ENCODE data around the gene ST6GALNAC3.
A peak's percentile ranks its signal among the peaks of the same experiment; 100 is the strongest.

Gene ST6GALNAC3

DNA sequence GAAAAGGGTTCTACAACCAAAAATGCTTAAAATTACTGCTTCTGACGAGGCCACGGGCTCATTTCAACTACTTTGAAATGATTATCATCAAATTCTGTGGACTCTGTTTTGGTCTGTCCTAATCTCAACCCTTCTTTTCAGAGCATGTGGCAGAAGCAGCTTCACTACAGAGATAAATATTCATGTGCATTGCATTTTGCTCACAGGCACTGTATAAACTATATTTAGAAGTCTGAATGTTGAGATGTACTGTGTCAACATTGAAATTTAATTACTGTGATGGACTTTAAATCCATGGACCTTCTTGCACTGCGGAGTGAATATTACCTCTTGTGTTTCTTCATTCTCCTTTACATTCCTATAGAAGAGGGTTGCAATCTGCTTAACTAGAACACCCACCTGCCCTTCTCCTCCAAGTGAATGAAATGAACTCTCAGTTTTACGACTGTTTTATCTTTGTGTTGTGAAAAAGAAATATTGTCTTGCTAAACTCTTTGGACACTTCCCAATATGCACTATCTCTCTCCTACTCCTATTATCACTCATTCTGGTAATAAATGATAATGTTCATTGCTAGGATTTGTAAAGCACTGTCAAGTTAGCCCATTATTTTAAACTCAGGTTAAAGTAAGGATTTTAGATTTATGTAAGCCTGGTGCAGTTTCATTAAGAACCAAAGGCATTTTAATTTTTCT, 511.6 kb downstream of the ST6GALNAC3 start:
- TF ChIP-seq GATA3 (IDR thresholded peaks at IDR 0.05; ENCODE audit: low read depth, low read length) = peak; percentile 33; the same call in 1 of the 2 replicates
- TF ChIP-seq GATA2 (IDR thresholded peaks at IDR 0.05; ENCODE audit: low read depth, low read length) = peak; percentile 36; the same call in 1 of the 2 replicates

DNA sequence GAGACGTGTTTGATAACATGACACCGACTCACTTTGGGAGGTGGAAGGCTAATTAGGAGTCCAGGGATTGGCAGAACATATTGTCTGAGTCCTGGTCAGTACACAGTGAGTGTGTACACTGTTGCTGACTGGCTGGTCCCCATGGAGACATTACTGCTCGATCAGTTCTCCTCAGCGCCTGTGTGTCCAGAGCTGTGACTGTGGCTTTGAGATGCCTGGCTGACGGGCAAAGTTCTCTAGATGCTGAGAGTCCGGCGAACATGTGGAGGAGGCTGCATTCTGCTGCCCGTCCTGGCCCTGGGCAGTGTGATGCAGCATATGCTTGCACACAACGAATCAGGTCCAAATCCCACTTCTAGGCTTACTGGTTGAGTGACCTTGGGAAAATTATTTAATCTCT, 512.7 kb downstream of the ST6GALNAC3 start:
- no peak for TF ChIP-seq GATA2 (IDR thresholded peaks at IDR 0.05; ENCODE audit: low read depth, low read length)
- no peak for TF ChIP-seq GATA3 (IDR thresholded peaks at IDR 0.05; ENCODE audit: low read depth, low read length)

DNA sequence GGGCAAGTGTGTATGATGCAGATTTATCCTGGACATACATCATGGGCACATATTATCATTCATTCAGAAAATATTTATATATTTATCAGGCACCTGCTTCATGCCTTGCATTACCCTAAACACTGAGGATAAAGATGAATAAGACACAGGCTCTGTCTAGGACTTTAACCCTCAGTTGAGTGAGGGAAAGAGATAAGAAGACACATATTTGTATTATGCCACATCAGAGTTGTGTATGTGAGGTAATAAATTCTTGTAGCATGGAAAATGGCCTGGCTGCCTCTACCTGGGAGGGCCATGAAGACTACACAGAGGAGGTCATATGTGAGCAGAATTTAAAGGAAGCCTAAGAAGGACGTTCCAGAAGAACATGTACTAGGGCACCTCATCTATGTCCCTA, 516.9 kb downstream of the ST6GALNAC3 start:
- no peak for TF ChIP-seq GATA3 (IDR thresholded peaks at IDR 0.05; ENCODE audit: low read depth, low read length)
- TF ChIP-seq GATA2 (IDR thresholded peaks at IDR 0.05; ENCODE audit: low read depth, low read length) = no peak

DNA sequence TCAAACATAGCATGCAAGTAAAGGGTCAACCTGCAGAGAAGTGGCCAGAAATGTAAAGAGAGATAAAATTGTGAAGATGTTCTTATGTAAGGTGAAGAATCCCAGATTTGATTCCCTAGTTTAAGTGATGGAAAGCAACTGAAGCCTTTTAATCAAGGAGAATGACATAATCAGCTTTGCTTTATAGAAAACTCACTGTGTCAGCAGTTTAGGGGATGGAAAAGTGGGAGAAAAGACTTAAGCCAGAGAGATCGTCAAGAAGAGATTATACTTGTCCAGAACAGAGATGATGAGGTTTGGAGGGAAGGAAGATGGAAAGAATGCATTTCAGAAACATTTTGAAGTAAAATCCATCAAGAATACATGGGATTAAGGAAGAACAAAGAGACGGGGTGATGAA, 517.4 kb downstream of the ST6GALNAC3 start:
- TF ChIP-seq GATA3 (IDR thresholded peaks at IDR 0.05; ENCODE audit: low read depth, low read length) (no peak), GATA2 (IDR thresholded peaks at IDR 0.05; ENCODE audit: low read depth, low read length) (no peak)

DNA sequence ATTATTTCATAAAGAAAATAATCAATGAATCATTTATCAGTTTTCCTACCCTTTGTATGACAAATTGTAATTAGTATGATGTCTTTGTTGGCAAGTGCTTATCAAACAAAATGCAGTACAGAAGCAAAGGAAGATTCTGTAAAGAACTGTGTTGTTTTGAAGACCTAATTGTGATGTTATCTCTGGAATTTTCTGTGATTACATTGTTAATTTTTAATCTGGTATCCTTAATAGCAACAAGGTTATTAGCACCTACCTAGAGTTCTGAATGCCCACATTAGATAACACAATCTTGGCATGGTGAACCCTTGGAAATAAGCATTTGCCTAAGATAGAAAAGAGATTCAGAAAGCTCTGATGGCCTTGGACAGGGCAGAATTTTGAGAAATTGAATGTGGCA, 518.6 kb downstream of the ST6GALNAC3 start:
- TF ChIP-seq GATA3 (IDR thresholded peaks at IDR 0.05; ENCODE audit: low read depth, low read length) (no peak), GATA2 (IDR thresholded peaks at IDR 0.05; ENCODE audit: low read depth, low read length) (no peak)

DNA sequence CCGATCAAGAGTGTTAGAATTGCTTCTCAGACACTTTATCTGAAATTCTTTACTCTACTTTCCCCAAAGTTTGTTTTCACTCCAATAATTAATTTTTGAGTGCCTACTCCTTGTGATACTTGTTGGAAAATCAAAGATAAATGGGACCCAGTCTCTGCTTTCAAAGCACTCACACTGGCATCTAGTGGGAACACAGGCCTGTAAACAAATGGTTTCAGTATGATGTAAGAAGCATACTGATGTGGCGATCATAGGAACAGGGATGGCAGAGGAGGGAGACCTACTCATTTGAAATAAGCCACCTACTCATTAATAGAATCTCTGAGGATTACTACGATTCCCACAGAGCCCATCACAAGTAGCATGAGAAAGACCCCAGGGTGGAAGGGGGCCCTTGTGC, 519.1 kb downstream of the ST6GALNAC3 start:
- TF ChIP-seq GATA2 (IDR thresholded peaks at IDR 0.05; ENCODE audit: low read depth, low read length) (no peak), GATA3 (IDR thresholded peaks at IDR 0.05; ENCODE audit: low read depth, low read length) (no peak)

DNA sequence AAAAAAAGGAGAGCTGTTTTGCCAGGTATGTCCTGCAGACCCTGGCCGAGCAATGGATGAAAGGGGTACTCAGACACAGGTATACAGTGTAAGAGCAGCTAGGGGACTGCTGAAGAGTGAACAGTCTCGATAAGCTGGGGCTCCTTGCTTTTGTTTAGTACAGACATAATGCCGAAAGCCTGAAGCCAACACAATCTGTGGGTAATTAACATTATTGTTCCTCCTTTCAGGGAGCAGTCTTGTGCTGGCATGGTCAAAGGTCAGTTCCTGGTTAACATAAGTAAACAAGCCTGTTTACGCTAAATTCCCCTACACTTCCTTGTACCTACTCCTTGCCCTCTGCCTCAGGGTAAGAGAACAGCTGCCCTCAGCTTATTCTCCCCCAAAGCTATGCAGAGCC, 520.5 kb downstream of the ST6GALNAC3 start:
- TF ChIP-seq GATA2 (IDR thresholded peaks at IDR 0.05; ENCODE audit: low read depth, low read length) (no peak), GATA3 (IDR thresholded peaks at IDR 0.05; ENCODE audit: low read depth, low read length) (no peak)

DNA sequence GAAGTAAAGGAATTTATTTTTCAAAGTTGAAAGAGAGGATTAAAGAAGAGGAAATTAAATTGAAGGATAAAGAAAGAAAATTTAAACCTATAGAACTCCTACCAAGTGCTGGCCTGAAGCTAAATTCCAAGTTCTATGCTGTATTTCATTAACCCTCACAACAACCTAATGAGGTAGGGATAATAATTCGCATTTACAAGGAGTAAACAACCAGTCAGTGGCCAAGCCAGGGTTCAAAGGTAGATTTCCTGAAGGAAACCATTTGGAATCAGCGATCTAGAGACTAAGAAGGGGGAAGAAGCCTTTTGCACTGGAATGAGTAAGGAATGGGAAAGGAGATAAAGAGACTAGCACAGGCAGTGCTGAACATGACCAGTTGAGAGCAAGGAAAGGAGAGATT, 526.9 kb downstream of the ST6GALNAC3 start:
- no peak for TF ChIP-seq GATA2 (IDR thresholded peaks at IDR 0.05; ENCODE audit: low read depth, low read length)
- TF ChIP-seq GATA3 (IDR thresholded peaks at IDR 0.05; ENCODE audit: low read depth, low read length) = no peak

DNA sequence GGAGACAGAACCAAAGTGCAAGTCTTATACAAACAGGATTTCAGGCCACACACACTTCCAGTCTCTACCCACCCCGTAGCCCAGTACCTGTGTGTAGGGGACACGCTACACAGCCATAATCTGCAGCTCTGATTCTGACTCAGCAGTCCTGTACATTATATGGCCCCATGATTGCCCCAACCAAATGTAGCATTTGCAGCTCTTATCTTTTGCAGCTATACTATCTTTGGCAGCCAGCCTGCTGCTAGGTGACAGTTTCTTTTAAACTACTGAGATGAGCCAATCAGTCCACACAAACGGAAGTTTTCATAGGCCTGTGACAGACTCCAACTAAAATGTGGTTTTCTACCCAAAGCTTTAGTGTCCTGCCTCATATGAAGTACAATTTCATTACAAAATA, 533.2 kb downstream of the ST6GALNAC3 start:
- TF ChIP-seq GATA3 (IDR thresholded peaks at IDR 0.05; ENCODE audit: low read depth, low read length) (no peak), GATA2 (IDR thresholded peaks at IDR 0.05; ENCODE audit: low read depth, low read length) (no peak)

DNA sequence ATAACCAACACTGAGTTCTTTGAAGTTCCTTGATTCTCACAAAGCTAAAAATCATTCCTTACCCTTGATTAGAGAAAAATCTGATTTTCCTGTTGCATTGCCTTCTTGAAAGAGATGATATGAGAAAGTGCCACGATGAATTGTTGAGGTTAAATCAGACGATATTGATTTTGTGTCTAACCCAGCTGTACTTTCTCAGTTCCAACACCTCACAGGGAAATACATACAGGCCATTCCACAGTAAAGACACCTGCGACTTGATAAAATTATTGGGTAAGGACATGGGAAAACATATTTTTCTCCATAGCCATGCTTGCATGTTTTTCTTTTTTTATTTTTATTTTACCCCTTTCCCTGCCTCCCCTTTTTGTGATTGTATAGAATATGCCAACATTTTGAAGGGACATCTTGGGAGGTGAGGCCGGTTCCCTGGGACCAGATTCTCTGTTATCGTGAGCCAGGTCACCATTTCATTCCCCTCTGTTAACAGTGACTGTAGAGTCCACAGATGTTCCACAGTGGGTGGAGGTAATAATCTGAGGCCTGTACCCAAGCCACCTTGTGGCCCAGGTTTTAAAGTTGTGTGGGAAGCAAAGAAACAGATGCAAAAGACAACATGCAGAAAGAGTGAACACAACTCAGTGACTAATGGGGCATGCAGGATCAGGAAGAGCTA, 537.4 kb downstream of the ST6GALNAC3 start:
- no peak for TF ChIP-seq GATA3 (IDR thresholded peaks at IDR 0.05; ENCODE audit: low read depth, low read length)
- no peak for TF ChIP-seq GATA2 (IDR thresholded peaks at IDR 0.05; ENCODE audit: low read depth, low read length)

DNA sequence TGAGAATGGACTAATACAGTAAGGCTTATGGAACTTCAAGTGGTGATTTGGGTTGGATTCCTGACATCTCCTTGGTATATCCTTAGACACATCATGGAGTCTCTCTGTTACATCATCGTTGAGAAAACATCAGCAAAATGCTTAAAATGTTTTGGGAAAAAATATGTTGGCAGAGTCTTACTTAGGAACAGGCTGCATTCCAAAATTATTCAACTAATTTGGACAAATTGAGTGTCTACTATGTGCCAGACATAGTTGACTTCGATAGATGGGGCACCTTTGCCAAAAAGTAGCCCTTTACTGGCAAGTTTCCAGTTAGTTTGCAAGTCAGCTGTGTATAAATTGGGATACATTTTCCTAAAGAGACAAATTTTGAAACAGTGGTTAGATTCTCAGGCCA, 539.3 kb downstream of the ST6GALNAC3 start:
- TF ChIP-seq GATA3 (IDR thresholded peaks at IDR 0.05; ENCODE audit: low read depth, low read length) = no peak
- TF ChIP-seq GATA2 (IDR thresholded peaks at IDR 0.05; ENCODE audit: low read depth, low read length) = no peak

DNA sequence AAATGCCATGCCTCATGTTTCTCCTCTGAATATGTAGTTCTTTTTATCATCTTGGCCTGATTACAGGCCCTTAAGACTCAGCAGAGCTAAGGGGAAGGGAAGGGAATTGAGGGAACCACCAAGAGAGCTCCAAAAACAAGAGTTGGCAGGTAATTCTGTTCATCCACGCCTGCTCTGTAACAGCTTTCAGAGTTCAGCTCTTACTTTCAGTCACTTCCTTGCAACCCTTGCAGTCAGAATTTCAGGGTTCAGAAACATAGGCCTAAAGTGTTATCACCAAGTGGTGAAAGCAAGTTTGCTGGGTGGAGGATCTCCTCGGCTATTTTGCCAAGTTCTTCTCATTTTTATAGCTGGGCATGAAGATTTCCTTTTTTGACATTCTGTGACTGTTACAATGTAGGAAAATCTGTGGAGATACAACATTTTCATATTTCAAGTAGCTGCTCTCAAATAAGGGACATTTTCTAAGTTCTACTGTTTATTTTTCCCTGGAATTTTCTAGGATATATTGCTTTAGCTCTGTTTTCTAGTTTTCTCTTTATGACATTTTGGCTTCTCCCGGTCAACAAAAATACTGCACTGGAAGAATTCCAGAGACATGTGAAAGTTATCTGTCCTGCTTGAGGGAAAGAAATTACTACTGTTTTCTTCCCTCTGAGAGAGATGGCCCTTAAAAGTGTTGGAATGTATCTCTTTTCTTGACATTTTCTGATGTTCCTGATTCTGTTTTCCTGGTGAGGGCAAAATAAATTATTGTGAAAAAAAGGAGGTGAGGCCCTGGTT, 540.9 kb downstream of the ST6GALNAC3 start:
- no peak for TF ChIP-seq GATA3 (IDR thresholded peaks at IDR 0.05; ENCODE audit: low read depth, low read length)
- no peak for TF ChIP-seq GATA2 (IDR thresholded peaks at IDR 0.05; ENCODE audit: low read depth, low read length)

DNA sequence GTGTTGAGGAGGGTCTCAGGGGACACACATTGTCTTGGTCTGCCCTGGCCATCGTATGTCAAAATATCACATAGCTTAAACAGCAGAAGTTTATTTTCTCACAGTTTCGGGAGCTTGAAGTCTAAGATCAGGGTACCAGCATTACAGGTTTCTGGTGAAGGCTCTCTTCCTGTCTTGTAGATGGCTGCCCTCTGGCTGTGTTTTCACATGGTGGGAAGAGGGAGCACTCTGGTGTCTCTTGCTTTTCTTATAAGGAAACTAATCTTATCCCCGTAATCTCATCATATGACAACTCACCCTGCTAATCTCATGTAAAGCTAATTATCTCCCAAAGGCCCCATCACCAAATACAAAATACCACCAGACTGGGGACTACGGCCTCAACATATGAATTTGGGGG, 545.8 kb downstream of the ST6GALNAC3 start:
- TF ChIP-seq GATA2 (IDR thresholded peaks at IDR 0.05; ENCODE audit: low read depth, low read length) (no peak), GATA3 (IDR thresholded peaks at IDR 0.05; ENCODE audit: low read depth, low read length) (no peak)

DNA sequence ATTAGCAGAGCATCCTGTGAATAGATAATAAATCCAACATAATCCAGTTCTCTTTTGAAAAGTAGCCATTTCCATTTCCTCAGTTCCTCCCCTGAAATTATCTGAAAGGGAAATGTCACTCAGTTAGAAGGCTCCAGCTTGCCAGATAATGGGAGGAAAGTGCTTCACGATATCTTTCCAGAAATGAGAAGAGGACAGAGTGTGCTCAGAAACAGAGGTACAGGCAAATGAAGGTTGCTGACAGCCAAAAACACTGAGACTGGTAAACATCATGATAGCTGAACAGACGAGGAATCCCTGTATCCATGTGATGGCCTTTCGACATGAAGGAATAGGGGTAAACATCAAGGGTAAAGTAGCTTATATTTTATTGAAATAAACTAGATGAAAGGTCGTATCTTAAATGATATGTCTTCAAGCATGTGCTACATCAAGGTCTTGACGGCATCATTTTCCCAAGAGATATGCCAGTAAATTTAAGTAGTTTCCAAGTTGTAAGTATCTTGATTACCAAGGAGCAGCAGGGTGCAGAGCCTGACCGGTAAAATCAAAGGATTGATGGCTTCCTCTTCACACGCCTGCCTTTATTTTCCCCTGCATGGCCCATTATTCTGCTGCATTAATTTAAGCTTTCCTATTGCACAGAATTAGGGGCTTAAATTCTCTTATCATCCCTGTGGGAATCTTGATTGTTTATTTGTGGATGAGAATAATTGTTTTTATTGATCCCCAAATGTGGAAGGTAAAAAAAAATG, 548.4 kb downstream of the ST6GALNAC3 start:
- no peak for TF ChIP-seq GATA2 (IDR thresholded peaks at IDR 0.05; ENCODE audit: low read depth, low read length)
- TF ChIP-seq GATA3 (IDR thresholded peaks at IDR 0.05; ENCODE audit: low read depth, low read length) = no peak
